ENCODE measurements around the gene OR5AR1. TPM values are rescaled to one million over a fixed set of nuclear protein-coding genes. Genes with fewer than 3 reads are reported as not detected.

The OR5AR1 gene
- total and polyA plus RNA-seq, 2 donors from 2014 or later, result not detected

GRCh38 chr11:56632329-56632728 lies 31.2 kb upstream of the OR5AR1 start:
- no peaks in the 10 kb centered on the region for H3K9me3 ChIP-seq (ENCODE audit: control insufficient read depth in 2 of 3, insufficient read depth in 1 of 3, low read length in 3 of 3)
- H3K4me3 ChIP-seq (ENCODE audit: low read length in 3 of 3), result no peak overlapping the region
- intact Hi-C loops (cut with DNase I), result no loop called here
- no peaks in the 10 kb centered on the region for H3K27me3 ChIP-seq (ENCODE audit: control insufficient read depth, insufficient read depth, low read length)
- no peaks in the 10 kb centered on the region for H3K4me1 ChIP-seq (ENCODE audit: control insufficient read depth in 2 of 3, insufficient read depth in 2 of 3, low read depth in 1 of 3, low read length in 3 of 3)
- DNase-seq (no peak), FAIRE-seq (no peak)
- TF ChIP-seq CTCF (IDR thresholded peaks at IDR 0.05; ENCODE audit: borderline replicate concordance, extremely low read depth, insufficient read depth), result no peak
- H3K36me3 ChIP-seq (ENCODE audit: control insufficient read depth in 2 of 3, insufficient read depth in 3 of 3, low read length in 3 of 3), result no peaks in the 10 kb centered on the region
- H3K27ac ChIP-seq (ENCODE audit: low read depth in 2 of 2, low read length in 2 of 2), result no peak overlapping the region
- H3K9ac ChIP-seq (ENCODE audit: low read length in 3 of 3), result no peak overlapping the region

DNA sequence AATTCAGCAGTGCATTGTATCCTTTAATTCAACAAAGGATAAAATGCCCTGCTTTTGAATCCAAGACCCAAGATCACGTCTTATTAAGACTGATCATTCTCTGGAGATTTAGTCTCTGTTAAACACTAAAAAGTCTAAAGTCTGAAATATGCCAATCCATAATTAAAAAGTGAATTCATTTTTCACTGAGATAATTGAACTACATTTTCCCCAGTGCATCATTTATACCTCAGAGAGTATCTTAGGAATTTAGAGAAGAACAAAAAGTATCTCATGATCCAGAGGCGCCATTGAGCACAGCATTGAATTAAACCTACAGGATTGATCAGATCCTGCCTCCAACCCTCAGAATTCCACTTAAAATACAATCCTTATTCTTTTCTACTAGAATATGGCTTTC lies 26.6 kb upstream of the OR5AR1 start:
- Histone ChIP-seq H3K4me1 (ENCODE audit: control insufficient read depth in 2 of 3, insufficient read depth in 2 of 3, low read depth in 1 of 3, low read length in 3 of 3) (no peaks in the 10 kb centered on the region), H3K4me3 (ENCODE audit: low read length in 3 of 3) (no peak overlapping the region), H3K9ac (ENCODE audit: low read length in 3 of 3) (no peak overlapping the region), H3K27me3 (ENCODE audit: control insufficient read depth, insufficient read depth, low read length) (no peaks in the 10 kb centered on the region), H3K27ac (ENCODE audit: low read depth in 2 of 2, low read length in 2 of 2) (no peak overlapping the region), H3K36me3 (ENCODE audit: control insufficient read depth in 2 of 3, insufficient read depth in 3 of 3, low read length in 3 of 3) (no peaks in the 10 kb centered on the region), H3K9me3 (ENCODE audit: control insufficient read depth in 2 of 3, insufficient read depth in 1 of 3, low read length in 3 of 3) (no peaks in the 10 kb centered on the region)
- DNase-seq (no peak), FAIRE-seq (no peak)
- TF ChIP-seq CTCF (IDR thresholded peaks at IDR 0.05; ENCODE audit: borderline replicate concordance, extremely low read depth, insufficient read depth), result no peak
- intact Hi-C loops (cut with DNase I), result no loop called here

DNA sequence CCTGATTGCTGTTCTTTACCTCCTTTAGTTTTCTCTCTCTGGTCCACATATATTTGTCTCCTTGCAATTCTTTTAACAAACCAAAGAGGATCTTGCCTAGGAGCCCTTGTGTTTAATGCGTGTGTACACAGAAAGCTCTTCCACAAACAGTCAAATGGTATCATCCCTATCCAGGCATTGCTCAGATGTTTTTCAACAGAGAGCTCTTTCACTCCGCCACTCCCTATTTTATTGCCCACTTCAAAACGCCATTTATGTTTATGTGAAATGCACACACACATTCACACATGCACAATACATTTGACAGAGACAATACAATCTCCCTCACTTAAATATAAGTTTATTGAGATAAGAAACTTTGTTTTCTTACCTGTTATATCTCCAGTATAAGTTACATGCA lies 26.0 kb upstream of the OR5AR1 start:
- DNase-seq (no peak), FAIRE-seq (no peak)
- H3K4me3 ChIP-seq (ENCODE audit: low read length in 3 of 3), result no peak overlapping the region
- intact Hi-C loops (cut with DNase I), result no loop called here
- no peak overlapping the region for H3K9ac ChIP-seq (ENCODE audit: low read length in 3 of 3)
- no peaks in the 10 kb centered on the region for H3K27me3 ChIP-seq (ENCODE audit: control insufficient read depth, insufficient read depth, low read length)
- H3K36me3 ChIP-seq (ENCODE audit: control insufficient read depth in 2 of 3, insufficient read depth in 3 of 3, low read length in 3 of 3), result no peaks in the 10 kb centered on the region
- no peak overlapping the region for H3K27ac ChIP-seq (ENCODE audit: low read depth in 2 of 2, low read length in 2 of 2)
- no peaks in the 10 kb centered on the region for H3K4me1 ChIP-seq (ENCODE audit: control insufficient read depth in 2 of 3, insufficient read depth in 2 of 3, low read depth in 1 of 3, low read length in 3 of 3)
- no peaks in the 10 kb centered on the region for H3K9me3 ChIP-seq (ENCODE audit: control insufficient read depth in 2 of 3, insufficient read depth in 1 of 3, low read length in 3 of 3)
- TF ChIP-seq CTCF (IDR thresholded peaks at IDR 0.05; ENCODE audit: borderline replicate concordance, extremely low read depth, insufficient read depth), result no peak

DNA sequence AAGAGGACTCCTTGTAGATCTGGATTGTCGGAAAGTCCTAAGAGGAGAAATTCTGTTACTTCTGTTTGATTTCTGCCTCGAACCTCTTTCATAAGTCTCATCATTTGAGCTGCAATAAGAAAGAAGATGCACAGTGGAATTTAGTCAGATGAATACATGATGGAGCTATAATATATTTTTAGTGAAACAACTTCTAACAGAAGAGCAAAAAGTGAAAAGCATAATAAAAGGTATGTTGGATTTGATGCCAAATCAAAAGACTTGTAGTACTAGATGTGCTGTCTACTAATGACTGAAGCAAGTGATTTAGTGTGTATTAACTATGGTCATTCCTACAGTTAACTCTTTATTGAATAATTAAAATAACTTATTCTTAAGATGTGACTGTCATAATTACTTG lies 21.1 kb upstream of the OR5AR1 start, which contains the start of gene OR5AP2:
Gene OR5AP2, minus strand, starts transcription at position 101 of the 400 bp plus-strand sequence. Its CDS starts 0 bp downstream, at position 101.
- H3K9ac ChIP-seq (ENCODE audit: low read length in 3 of 3), result no peak within 1 kb of the TSS
- DNase-seq (no peak), FAIRE-seq (no peak)
- no peaks in the 10 kb centered on the region for H3K36me3 ChIP-seq (ENCODE audit: control insufficient read depth in 2 of 3, insufficient read depth in 3 of 3, low read length in 3 of 3)
- intact Hi-C loops (cut with DNase I), result no loop called here
- no peak within 1 kb of the TSS for H3K27ac ChIP-seq (ENCODE audit: low read depth in 2 of 2, low read length in 2 of 2)
- no peak within 1 kb of the TSS for H3K4me3 ChIP-seq (ENCODE audit: low read length in 3 of 3)
- no peaks in the 10 kb centered on the region for H3K9me3 ChIP-seq (ENCODE audit: control insufficient read depth in 2 of 3, insufficient read depth in 1 of 3, low read length in 3 of 3)
- TF ChIP-seq CTCF (IDR thresholded peaks at IDR 0.05; ENCODE audit: borderline replicate concordance, extremely low read depth, insufficient read depth), result no peak
- H3K4me1 ChIP-seq (ENCODE audit: control insufficient read depth in 2 of 3, insufficient read depth in 2 of 3, low read depth in 1 of 3, low read length in 3 of 3), result no peaks in the 10 kb centered on the region
- H3K27me3 ChIP-seq (ENCODE audit: control insufficient read depth, insufficient read depth, low read length), result no peaks in the 10 kb centered on the region

All from kidney (tissue), 14 donors.